K562 (cell line): ENCODE measurements around the gene EPHA4.

Source experiments
- BDP1 ChIP-seq: IDR thresholded peaks from 3 replicates; pipeline ENCODE4 v1.6.1; 2011; ENCODE audit not compliant: insufficient read length, insufficient read depth
- POLR2A ChIP-seq: fragments of 450-650 bp; conservative IDR thresholded peaks from 2 replicates; pipeline ENCODE4 v1.6.1; 2016
- RBM17 ChIP-seq: fragments of 200-400 bp; formaldehyde crosslinking; IDR thresholded peaks from 2 replicates; pipeline ENCODE4 v1.6.1; 2017; ENCODE audit warnings: low read depth, mild to moderate bottlenecking, low read length, borderline replicate concordance
- TCF7L2 ChIP-seq: fragments of 150-350 bp; IDR thresholded peaks from 2 replicates; pipeline ENCODE4 v1.6.1; 2016; ENCODE audit warnings: low read depth, mild to moderate bottlenecking, low read length, moderate library complexity
- ZC3H4 ChIP-seq: sonication (generic); formaldehyde crosslinking; IDR thresholded peaks from 2 replicates; pipeline ENCODE4 v1.9.0; 2021; ENCODE audit warnings: missing genetic modification reagents, borderline replicate concordance
- ZNF133 ChIP-seq: fragments of 250-450 bp; sonication (Bioruptor Pico); IDR thresholded peaks from 2 replicates; pipeline ENCODE4 v1.4.0; 2020; ENCODE audit warnings: mild to moderate bottlenecking
- TF ChIP-seq, protein P1 (sequence below), 3 experiments: IDR thresholded peaks in 2 of 3; conservative IDR thresholded peaks in 1 of 3; 2 replicates each; pipeline ENCODE4 v1.5.1; 2011 to 2012; ENCODE audit warnings: low read length in 3 of 3, mild to moderate bottlenecking in 3 of 3, control low read depth in 2 of 3, improper control_type of control experiment in 1 of 3, inconsistent platforms in 1 of 3, low read depth in 1 of 3, mixed read lengths in 1 of 3, moderate library complexity in 1 of 3; ENCODE audit not compliant: insufficient read depth in 2 of 3

DNA sequence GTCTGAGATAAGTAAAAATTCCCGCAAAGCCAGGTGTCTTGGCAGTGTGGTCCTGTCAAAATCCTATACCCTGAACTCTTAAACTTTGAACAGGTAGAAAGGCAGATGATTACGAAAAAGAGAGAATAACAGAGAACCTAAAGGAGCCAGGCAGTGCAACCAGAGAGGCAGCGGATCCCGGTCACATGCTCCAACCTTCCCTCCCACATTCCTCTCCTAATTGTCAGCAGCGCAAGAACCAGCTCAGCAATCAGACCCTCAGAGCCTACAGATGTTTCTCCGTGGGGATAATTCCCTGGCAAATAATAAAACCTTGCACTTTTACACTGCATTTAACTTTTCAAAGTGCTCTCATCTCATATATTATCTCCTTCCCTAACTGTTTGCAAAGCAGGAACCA lies 124.8 kb downstream of the EPHA4 start:
- TF ChIP-seq, protein P1, sequence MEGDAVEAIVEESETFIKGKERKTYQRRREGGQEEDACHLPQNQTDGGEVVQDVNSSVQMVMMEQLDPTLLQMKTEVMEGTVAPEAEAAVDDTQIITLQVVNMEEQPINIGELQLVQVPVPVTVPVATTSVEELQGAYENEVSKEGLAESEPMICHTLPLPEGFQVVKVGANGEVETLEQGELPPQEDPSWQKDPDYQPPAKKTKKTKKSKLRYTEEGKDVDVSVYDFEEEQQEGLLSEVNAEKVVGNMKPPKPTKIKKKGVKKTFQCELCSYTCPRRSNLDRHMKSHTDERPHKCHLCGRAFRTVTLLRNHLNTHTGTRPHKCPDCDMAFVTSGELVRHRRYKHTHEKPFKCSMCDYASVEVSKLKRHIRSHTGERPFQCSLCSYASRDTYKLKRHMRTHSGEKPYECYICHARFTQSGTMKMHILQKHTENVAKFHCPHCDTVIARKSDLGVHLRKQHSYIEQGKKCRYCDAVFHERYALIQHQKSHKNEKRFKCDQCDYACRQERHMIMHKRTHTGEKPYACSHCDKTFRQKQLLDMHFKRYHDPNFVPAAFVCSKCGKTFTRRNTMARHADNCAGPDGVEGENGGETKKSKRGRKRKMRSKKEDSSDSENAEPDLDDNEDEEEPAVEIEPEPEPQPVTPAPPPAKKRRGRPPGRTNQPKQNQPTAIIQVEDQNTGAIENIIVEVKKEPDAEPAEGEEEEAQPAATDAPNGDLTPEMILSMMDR (IDR thresholded peaks at IDR 0.05 in 2 of 3, conservative IDR thresholded peaks at IDR 0.05 in 1 of 3; ENCODE audit: insufficient read depth in 2 of 3, low read depth in 1 of 3, low read length in 3 of 3), result no peak
- TF ChIP-seq POLR2A, result no peak
- no peak for TF ChIP-seq RBM17
- no peak for TF ChIP-seq BDP1
- TF ChIP-seq ZC3H4 (CRISPR knock-in tag), result no peak
- TF ChIP-seq ZNF133, result no peak
- no peak for TF ChIP-seq TCF7L2
